Stimulated activated CD4-positive, alpha-beta T cell treated with anti-CD3 and anti-CD28 coated beads, TNF-alpha, amount 100 ng/mL, for 1 hour (primary cell): ENCODE data around the gene CDC123.
"Not testable (repeated sequence)": the region's sequence is repeated elsewhere in the genome, so short reads cannot be mapped to it uniquely, and the experiment has no call there.

Source experiments
- DNase-seq, 3 donors: peaks; one replicate each; pipeline ENCODE4 v3.0.0-alpha.2; 2020; ENCODE audit warnings: low read depth in 3 of 3, low spot score in 1 of 3

CDC123 gene

GRCh38 chr10:12287772-12288171 is 91.8 kb downstream of the CDC123 start:
- DNase-seq, result no peak

GRCh38 chr10:12297784-12298183 is 101.8 kb downstream of the CDC123 start:
- DNase-seq, result not testable (repeated sequence)

GRCh38 chr10:12299222-12299965 is 103.4 kb downstream of the CDC123 start:
- DNase-seq, result no peak
